Measurements from ENCODE around the gene COL23A1.

Gene COL23A1

GRCh38 chr5:178368716-178369300 is 221.4 kb downstream of the COL23A1 start:
- no peaks in the 10 kb centered on the region for H3K36me3 ChIP-seq (replicated peaks; ENCODE audit: low read depth, low read length)
- no peak overlapping the region for H3K9ac ChIP-seq (ENCODE audit: low read length)
- H4K20me1 ChIP-seq (ENCODE audit: insufficient read depth, low read length) = no peaks in the 10 kb centered on the region
- H3K9me3 ChIP-seq (ENCODE audit: insufficient read depth, low read length) = no peaks in the 10 kb centered on the region
- H3K27ac ChIP-seq (ENCODE audit: low read length) = no peak overlapping the region
- TF ChIP-seq EZH2phosphoT487 (IDR thresholded peaks at IDR 0.05; ENCODE audit: low read depth) = no peak
- H3K27me3 ChIP-seq (ENCODE audit: low read depth, low read length) = no peaks in the 10 kb centered on the region
- H3K79me2 ChIP-seq (ENCODE audit: low read length) = no peaks in the 10 kb centered on the region
- no peak overlapping the region for H2AFZ ChIP-seq (ENCODE audit: low read depth, low read length)
- no peaks in the 10 kb centered on the region for H3K4me1 ChIP-seq (ENCODE audit: low read length)
- H3K4me3 ChIP-seq (ENCODE audit: low read length) = no peak overlapping the region
- no peak overlapping the region for H3K4me2 ChIP-seq (ENCODE audit: low read length)

- Histone ChIP-seq H3K4me1 (ENCODE audit: low read length) (no peaks in the 10 kb centered on the region), H3K4me2 (ENCODE audit: low read length) (no peak overlapping the region), H3K27me3 (ENCODE audit: low read depth, low read length) (no peaks in the 10 kb centered on the region), H3K27ac (ENCODE audit: low read length) (no peak overlapping the region), H3K9ac (ENCODE audit: low read length) (no peak overlapping the region), H3K4me3 (ENCODE audit: low read length) (no peak overlapping the region), H3K36me3 (replicated peaks; ENCODE audit: low read depth, low read length) (no peaks in the 10 kb centered on the region), H3K9me3 (ENCODE audit: insufficient read depth, low read length) (no peaks in the 10 kb centered on the region), H3K79me2 (ENCODE audit: low read length) (no peaks in the 10 kb centered on the region), H4K20me1 (ENCODE audit: insufficient read depth, low read length) (no peaks in the 10 kb centered on the region), H2AFZ (ENCODE audit: low read depth, low read length) (no peak overlapping the region)
- TF ChIP-seq EZH2phosphoT487 (IDR thresholded peaks at IDR 0.05; ENCODE audit: low read depth) (no peak), CTCF (IDR thresholded peaks at IDR 0.05; ENCODE audit: low read depth, low read length) (no peak)
These were observed 221.9 kb downstream of the COL23A1 start for GRCh38 chr5:178368274-178368673.

- no peaks in the 10 kb centered on the region for H3K36me3 ChIP-seq (replicated peaks; ENCODE audit: low read depth, low read length)
- no peaks in the 10 kb centered on the region for H3K4me1 ChIP-seq (ENCODE audit: low read length)
- no peaks in the 10 kb centered on the region for H3K79me2 ChIP-seq (ENCODE audit: low read length)
- no peak overlapping the region for H3K9ac ChIP-seq (ENCODE audit: low read length)
- no peak overlapping the region for H3K27ac ChIP-seq (ENCODE audit: low read length)
- TF ChIP-seq EZH2phosphoT487 (IDR thresholded peaks at IDR 0.05; ENCODE audit: low read depth) (no peak), CTCF (IDR thresholded peaks at IDR 0.05; ENCODE audit: low read depth, low read length) (no peak)
- no peaks in the 10 kb centered on the region for H3K27me3 ChIP-seq (ENCODE audit: low read depth, low read length)
- no peak overlapping the region for H3K4me3 ChIP-seq (ENCODE audit: low read length)
- no peak overlapping the region for H3K4me2 ChIP-seq (ENCODE audit: low read length)
- no peaks in the 10 kb centered on the region for H4K20me1 ChIP-seq (ENCODE audit: insufficient read depth, low read length)
- H2AFZ ChIP-seq (ENCODE audit: low read depth, low read length) = no peak overlapping the region
- H3K9me3 ChIP-seq (ENCODE audit: insufficient read depth, low read length) = no peaks in the 10 kb centered on the region
These were observed 222.5 kb downstream of the COL23A1 start for GRCh38 chr5:178367736-178368120.

- Histone ChIP-seq H4K20me1 (ENCODE audit: insufficient read depth, low read length) (no peaks in the 10 kb centered on the region), H3K4me2 (ENCODE audit: low read length) (no peak overlapping the region), H3K27ac (ENCODE audit: low read length) (no peak overlapping the region), H3K9me3 (ENCODE audit: insufficient read depth, low read length) (no peaks in the 10 kb centered on the region), H2AFZ (ENCODE audit: low read depth, low read length) (no peak overlapping the region), H3K27me3 (ENCODE audit: low read depth, low read length) (no peaks in the 10 kb centered on the region), H3K9ac (ENCODE audit: low read length) (no peak overlapping the region), H3K36me3 (replicated peaks; ENCODE audit: low read depth, low read length) (no peaks in the 10 kb centered on the region), H3K4me3 (ENCODE audit: low read length) (no peak overlapping the region), H3K79me2 (ENCODE audit: low read length) (no peaks in the 10 kb centered on the region), H3K4me1 (ENCODE audit: low read length) (no peaks in the 10 kb centered on the region)
- TF ChIP-seq CTCF (IDR thresholded peaks at IDR 0.05; ENCODE audit: low read depth, low read length) (no peak), EZH2phosphoT487 (IDR thresholded peaks at IDR 0.05; ENCODE audit: low read depth) (no peak)
These were observed 223.0 kb downstream of the COL23A1 start for GRCh38 chr5:178366998-178367735.

Measured in OCI-LY3 (cell line).